Left lung (tissue), 10 donors: ENCODE results near the gene PPFIBP2. TPM values are rescaled to one million over a fixed set of nuclear protein-coding genes. Genes with fewer than 3 reads are reported as not detected.
A peak's percentile ranks its signal among the peaks of the same experiment; 100 is the strongest.
"Not testable (repeated sequence)": the region's sequence is repeated elsewhere in the genome, so short reads cannot be mapped to it uniquely, and the experiment has no call there.

ENCODE experiments used
- ATAC-seq: fragments of 200-7000 bp; cut with Tn5 transposase; one replicate; pipeline ENCODE4 v1.9.1; 2020; ENCODE audit warnings: moderate library complexity
- DNase-seq, 4 donors: peaks; one replicate each; pipeline ENCODE4 v3.0.0-alpha.2; 2013 to 2020
- H3K27ac ChIP-seq, 2 donors: fragments of 200-600 bp; sonication (generic) in 1 of 2; one replicate each; pipeline versions ENCODE4 v1.5.0 to v1.8.0; 2020 to 2021
- H3K27me3 ChIP-seq, 2 donors: fragments of 200-600 bp; sonication (generic) in 1 of 2; one replicate each; pipeline versions ENCODE4 v1.5.0 to v1.8.0; 2020 to 2021
- H3K36me3 ChIP-seq, 2 donors: fragments of 200-600 bp; sonication (generic) in 1 of 2; one replicate each; pipeline versions ENCODE4 v1.5.0 to v1.8.0; 2020 to 2021
- H3K4me1 ChIP-seq, 2 donors: fragments of 200-600 bp; one replicate each; pipeline ENCODE4 v1.8.0; 2021
- H3K4me3 ChIP-seq, 2 donors: fragments of 200-600 bp; sonication (generic) in 1 of 2; one replicate each; pipeline versions ENCODE4 v1.5.0 to v1.8.0; 2020 to 2021; ENCODE audit warnings: mild to moderate bottlenecking in 1 of 2
- H3K9me3 ChIP-seq, 2 donors: fragments of 200-600 bp; sonication (generic) in 1 of 2; one replicate each; pipeline versions ENCODE4 v1.5.0 to v1.8.0; 2020 to 2021
- intact Hi-C, 2 donors: fragments of 100-400 bp; cut with DNase I; formaldehyde crosslinking; loops; one replicate each; pipeline versions ENCODE4 v1.11.2 to v1.14.2; 2022
- polyA plus RNA-seq, 6 donors: library from polyadenylated mRNA; unstranded; fragments of 120-200 nt; gene quantifications; one replicate each; pipeline ENCODE4 v1.2.1, GENCODE V29; 2013; ENCODE audit not compliant: insufficient read length in 6 of 6
- total RNA-seq, 2 donors: library from RNA; stranded (reverse); fragmentation: NEBNext Ultra II Directional; extraction: Animal tissue kit (Norgen Biotek cat#: 25700); gene quantifications; one replicate each; pipeline ENCODE4 v1.2.1, GENCODE V29; 2021
- TF ChIP-seq, protein P1 (sequence below), 2 donors: fragments of 200-600 bp; sonication (generic) in 1 of 2; IDR thresholded peaks; one replicate each; pipeline versions ENCODE4 v1.5.0 to v1.8.0; 2021; ENCODE audit warnings: antibody characterized with exemption in 2 of 2
- donor health status: DM: no; HTN: yes; CAD: no.
- donor health status: DM: no; HTN: no; CAD: no.

PPFIBP2 gene
- total and polyA plus RNA-seq, 8 donors = 18.7 to 48.7 (median 37.3) TPM

GRCh38 chr11:7512525-7513233 lies 1.1 kb upstream of the PPFIBP2 start:
- Histone ChIP-seq H3K36me3 (no peaks in the 10 kb centered on the region), H3K9me3 (no peaks in the 10 kb centered on the region), H3K4me1 (peaks cover 9 to 40% of the 10 kb centered on the region in 2 donors), H3K4me3 (peak overlapping the region in 1 of 2 donors; percentile 80), H3K27ac (peak overlapping the region; percentile 83 to 87), H3K27me3 (peaks cover 0 to 21% of the 10 kb centered on the region in 2 donors)
- intact Hi-C loops = no loop called here
- ATAC-seq (peak; percentile 35), DNase-seq (peak; percentile 26 to 87 (median 73))
- TF ChIP-seq, protein P1, sequence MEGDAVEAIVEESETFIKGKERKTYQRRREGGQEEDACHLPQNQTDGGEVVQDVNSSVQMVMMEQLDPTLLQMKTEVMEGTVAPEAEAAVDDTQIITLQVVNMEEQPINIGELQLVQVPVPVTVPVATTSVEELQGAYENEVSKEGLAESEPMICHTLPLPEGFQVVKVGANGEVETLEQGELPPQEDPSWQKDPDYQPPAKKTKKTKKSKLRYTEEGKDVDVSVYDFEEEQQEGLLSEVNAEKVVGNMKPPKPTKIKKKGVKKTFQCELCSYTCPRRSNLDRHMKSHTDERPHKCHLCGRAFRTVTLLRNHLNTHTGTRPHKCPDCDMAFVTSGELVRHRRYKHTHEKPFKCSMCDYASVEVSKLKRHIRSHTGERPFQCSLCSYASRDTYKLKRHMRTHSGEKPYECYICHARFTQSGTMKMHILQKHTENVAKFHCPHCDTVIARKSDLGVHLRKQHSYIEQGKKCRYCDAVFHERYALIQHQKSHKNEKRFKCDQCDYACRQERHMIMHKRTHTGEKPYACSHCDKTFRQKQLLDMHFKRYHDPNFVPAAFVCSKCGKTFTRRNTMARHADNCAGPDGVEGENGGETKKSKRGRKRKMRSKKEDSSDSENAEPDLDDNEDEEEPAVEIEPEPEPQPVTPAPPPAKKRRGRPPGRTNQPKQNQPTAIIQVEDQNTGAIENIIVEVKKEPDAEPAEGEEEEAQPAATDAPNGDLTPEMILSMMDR (IDR thresholded peaks at IDR 0.05) = no peak

DNA sequence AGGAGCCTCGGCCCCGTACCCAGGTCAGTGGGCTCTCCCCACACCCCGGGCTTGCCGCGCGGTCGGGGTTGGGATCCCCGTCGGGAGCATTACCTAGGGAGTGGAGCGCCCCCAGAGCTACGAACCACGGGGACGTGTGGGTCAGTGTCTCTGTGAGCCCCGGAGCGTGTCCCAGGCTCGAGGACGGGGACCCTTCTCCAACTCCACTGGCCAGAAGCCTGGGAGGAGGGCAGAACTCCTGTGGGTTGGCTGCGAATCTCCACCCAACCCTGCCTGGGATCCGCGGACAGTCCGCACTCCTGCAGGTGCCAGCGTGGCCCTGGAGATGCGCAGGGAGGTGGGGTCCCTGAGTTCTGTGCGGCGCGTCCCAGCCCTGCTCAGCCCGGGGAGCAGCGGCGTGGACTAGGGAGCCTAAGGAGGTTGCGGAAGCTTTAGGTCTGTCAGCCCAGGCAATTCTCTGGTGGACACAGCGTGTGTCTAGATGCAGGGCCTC lies 346 bp downstream of the PPFIBP2 start:
- intact Hi-C loops = no loop called here
- H3K4me1 ChIP-seq = peaks cover 9 to 40% of the 10 kb centered on the region in 2 donors
- peak overlapping the region; percentile 83 to 87 for H3K27ac ChIP-seq
- TF ChIP-seq, protein P1 (IDR thresholded peaks at IDR 0.05) = no peak
- H3K36me3 ChIP-seq = no peaks in the 10 kb centered on the region
- peak overlapping the region; percentile 61 to 80 for H3K4me3 ChIP-seq
- peaks cover 0 to 21% of the 10 kb centered on the region in 2 donors for H3K27me3 ChIP-seq
- peak in 1 of 4 donors; percentile 83 for DNase-seq
- H3K9me3 ChIP-seq = no peaks in the 10 kb centered on the region
- peak; percentile 12 for ATAC-seq

DNA sequence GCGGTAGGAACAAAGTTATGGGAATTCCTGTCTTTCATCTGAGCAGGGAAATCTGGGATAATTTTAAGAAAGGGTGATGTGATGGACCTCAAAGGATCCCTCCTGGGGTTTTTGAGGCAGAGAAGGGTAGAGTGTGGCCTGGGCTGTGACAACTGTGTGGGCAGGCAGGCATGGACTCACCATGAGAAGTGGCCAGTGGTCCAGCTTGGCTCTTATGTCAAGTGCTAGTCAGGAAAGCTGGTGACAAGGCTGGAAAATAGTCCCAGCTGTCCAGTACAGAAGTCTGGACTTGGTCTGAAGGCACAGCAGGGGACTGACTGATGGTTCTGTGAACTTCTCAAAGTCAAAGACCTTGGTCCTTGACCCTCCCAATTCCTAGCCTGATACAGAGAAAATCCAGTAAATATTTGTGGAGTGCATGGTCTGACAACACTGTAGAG lies 1.7 kb downstream of the PPFIBP2 start:
- TF ChIP-seq, protein P1 (IDR thresholded peaks at IDR 0.05) = no peak
- intact Hi-C loops = no loop called here
- ATAC-seq (no peak), DNase-seq (no peak)
- Histone ChIP-seq H3K27me3 (peaks cover 0 to 21% of the 10 kb centered on the region in 2 donors), H3K36me3 (no peaks in the 10 kb centered on the region), H3K4me1 (peaks cover 9 to 40% of the 10 kb centered on the region in 2 donors), H3K27ac (no peak overlapping the region), H3K4me3 (no peak overlapping the region), H3K9me3 (no peaks in the 10 kb centered on the region)

DNA sequence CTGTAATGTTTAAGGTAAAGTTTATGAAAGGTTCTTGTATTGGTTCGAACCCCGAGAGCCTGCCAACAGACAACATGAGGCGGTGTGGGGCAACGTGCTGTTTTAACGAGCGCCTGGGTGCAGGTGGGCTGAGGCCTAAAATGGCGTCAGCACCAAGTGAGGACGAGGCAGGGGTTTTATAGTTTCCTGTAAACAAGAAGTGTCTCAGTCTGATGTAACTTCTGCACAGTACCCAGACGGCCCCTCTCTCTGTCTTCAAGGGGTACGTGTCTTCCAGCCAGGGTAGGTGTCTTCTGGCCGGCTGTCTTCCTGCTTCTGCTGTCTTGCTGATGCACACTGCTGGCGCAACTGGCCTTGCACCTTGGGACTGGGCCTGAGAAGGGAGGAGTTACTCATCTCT lies 2.7 kb downstream of the PPFIBP2 start:
- H3K4me1 ChIP-seq = peaks cover 9 to 40% of the 10 kb centered on the region in 2 donors
- intact Hi-C loops = no loop called here
- peaks cover 0 to 21% of the 10 kb centered on the region in 2 donors for H3K27me3 ChIP-seq
- no peak for ATAC-seq
- no peak overlapping the region for H3K27ac ChIP-seq
- H3K36me3 ChIP-seq = no peaks in the 10 kb centered on the region
- DNase-seq = no peak
- H3K9me3 ChIP-seq = no peaks in the 10 kb centered on the region
- TF ChIP-seq, protein P1 (IDR thresholded peaks at IDR 0.05) = no peak
- no peak overlapping the region for H3K4me3 ChIP-seq

GRCh38 chr11:7517743-7518142 lies 3.9 kb downstream of the PPFIBP2 start:
- ATAC-seq, H3K36me3 ChIP-seq, H3K9me3 ChIP-seq, DNase-seq, intact Hi-C loops, H3K27ac ChIP-seq, H3K4me3 ChIP-seq: not testable (repeated sequence)
- Histone ChIP-seq H3K27me3 (peaks cover 0 to 21% of the 10 kb centered on the region in 2 donors), H3K4me1 (peaks cover 5 to 41% of the 10 kb centered on the region in 2 donors)
